ENCODE data around the gene BMF.
"Not testable (repeated sequence)": the region's sequence is repeated elsewhere in the genome, so short reads cannot be mapped to it uniquely, and the experiment has no call there.

The BMF gene

GRCh38 chr15:40108855-40109735, at the start of gene BMF:
BMF (minus strand) TSS chr15:40108879; CDS start chr15:40106086, 2,793 bp downstream.
- peak; percentile 93 for DNase-seq (ENCODE audit: low read depth, low spot score)

GRCh38 chr15:40157778-40158447, 49.2 kb upstream of the BMF start:
- DNase-seq (ENCODE audit: low read depth, low spot score), result no peak

DNA sequence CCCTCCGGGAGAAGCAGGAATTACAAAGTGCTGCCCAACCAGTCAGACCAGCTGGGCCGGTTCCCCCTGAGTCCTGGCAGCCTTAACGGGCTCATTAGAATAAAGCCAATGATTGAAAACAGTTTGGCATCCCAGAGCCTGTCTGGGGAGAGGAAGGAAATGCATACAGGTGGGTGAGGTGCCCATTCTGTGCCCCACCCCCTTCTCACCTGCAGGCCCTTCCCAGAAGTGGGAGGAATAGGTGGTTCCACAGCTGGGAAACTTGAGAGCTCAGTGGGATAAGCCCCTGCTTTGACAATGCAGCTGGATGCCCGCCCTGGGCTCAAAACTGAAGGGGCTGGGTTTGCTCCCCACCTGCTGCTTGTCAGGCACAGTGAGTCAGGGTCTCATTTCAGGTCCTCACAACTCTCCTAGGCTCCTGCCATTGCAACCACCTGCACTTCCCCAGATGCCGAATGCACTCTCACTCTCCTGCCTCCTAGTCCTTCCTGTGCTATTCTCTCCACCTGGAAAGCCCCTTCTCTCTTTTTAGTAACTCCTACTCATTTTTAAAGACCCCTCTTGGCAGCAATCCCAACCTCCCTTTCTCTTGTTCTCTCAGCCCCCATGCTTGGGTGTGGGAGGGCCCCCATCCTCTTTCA, 46.7 kb upstream of the BMF start:
- DNase-seq (ENCODE audit: low read depth, low spot score), result no peak

- not testable (repeated sequence) for DNase-seq (ENCODE audit: low read depth, low spot score)
Observed at GRCh38 chr15:40154821-40155220, 46.1 kb upstream of the BMF start.

GRCh38 chr15:40151991-40152390, 43.3 kb upstream of the BMF start:
- DNase-seq (ENCODE audit: low read depth, low spot score), result no peak

DNA sequence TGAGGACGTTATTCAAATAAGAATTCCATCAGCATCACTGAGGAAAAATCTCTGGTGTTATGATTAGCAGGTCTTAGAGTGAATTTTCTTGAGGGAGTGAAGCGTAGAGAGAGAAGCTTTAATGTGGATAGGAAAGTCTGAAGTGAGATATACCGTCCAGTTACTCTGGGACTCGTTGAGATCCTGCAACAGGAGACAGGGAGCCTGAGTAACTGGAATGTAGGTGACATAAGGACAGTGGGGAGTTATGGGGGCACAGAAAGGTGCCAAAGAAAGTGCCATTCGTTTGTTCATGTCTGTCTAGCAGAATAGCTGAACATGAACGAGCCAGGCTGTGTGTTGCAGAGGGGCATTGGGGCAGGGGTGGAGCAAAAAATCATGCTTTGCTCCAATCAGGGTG, 42.8 kb upstream of the BMF start:
- DNase-seq (ENCODE audit: low read depth, low spot score), result no peak

GRCh38 chr15:40150163-40150925, 41.7 kb upstream of the BMF start:
- DNase-seq (ENCODE audit: low read depth, low spot score), result no peak

DNA sequence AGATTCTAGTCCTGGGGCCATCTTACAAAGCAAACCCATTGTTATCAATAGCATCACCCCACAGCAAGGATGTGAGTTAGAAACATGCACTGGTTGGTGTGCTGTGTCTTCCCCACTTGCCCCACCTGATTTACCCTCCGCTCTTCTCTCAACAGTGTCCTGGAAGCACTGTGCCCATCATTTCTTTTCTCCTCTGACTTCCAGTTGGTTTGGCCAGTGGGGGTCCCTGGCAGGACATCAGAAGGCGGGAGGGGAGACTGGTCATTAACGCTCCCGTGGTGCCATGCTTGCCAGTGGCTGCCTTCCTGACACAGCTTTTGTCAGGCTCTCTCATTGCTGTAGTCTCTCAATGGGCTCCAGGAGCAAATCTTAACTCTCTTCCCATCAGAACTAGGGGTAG, 40.7 kb upstream of the BMF start:
- DNase-seq (ENCODE audit: low read depth, low spot score), result no peak

DNA sequence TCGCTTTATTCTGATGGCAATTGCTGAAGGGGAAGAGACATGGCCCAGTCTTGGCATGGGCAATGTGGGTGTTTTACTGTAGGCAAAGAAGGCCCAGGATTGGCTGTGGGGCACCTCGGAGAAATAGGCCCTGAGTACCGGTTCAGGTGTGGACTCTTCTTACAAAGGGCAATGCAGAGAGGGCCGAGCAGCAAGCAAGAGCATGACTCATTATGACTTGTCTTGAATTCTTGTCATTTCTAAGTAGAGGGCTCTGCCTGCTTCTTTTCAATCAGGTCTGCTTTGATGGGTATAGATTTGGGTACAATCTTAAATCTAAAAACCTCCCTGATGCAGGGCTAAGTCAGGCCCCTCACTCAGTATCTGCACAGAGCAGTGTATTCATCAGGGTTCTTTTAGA, 37.4 kb upstream of the BMF start:
- DNase-seq (ENCODE audit: low read depth, low spot score), result no peak

DNA sequence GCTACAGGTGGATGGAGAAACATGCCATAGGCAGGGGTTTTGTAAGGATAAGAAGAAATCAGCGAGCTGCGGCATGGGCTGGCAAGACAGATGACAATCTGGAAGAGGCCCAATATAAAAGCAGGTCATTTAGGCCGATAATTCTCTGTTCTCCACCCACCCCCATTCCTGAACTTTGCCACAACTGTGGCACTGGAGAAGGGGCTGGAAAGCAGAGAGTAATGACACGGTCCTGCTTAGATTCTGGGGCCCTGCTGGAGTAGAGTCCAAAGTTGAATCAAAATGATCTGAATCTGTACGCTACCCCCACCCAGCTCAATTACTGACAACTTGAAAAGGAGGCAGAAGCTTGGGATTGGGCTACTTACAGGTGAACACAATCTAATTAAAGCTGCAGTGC, 33.7 kb upstream of the BMF start:
- no peak for DNase-seq (ENCODE audit: low read depth, low spot score)

- not testable (repeated sequence) for DNase-seq (ENCODE audit: low read depth, low spot score)
Observed at GRCh38 chr15:40138201-40138570, 29.5 kb upstream of the BMF start.

DNA sequence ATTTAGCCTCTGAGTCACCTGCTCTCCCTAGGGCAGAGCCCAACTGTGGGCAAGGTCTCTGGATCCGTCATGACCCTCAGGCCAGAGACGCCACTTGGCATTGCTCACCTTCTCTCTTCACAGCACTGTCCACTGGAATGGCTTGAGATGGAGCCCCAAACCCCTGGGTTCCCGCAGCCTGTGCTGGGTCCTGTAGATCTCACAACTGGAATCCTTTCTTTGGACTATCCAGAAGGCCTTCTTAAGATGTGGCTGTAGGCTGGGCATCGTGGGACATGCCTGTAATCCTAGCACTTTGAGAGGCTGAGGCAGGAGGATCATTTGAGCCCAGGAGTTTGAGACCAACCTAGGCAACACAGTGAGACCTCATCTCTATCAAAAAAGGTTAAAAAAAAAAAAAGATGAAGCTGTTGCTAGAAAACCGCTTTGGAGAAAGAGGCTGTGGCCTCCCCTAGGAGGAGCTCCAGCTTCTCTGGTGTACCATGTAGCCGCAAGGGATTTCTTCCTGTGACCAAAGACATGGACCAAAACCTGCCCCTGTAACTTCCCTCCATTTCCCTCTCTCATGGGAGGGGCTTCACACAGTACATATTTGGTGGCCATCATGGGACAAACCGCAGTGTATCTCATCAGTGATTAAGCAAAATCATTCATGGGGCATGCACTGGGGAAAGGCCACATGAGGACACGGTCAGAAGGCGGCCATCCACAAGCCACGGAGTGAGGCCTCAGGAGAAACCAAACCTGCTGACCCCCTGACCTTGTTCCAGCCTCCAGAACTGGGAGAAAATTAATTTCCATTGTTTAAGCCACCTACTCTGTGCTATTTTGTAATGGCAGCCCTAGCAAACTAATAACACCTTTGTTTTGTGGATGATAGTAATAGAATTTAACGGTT, 28.9 kb upstream of the BMF start:
- DNase-seq (ENCODE audit: low read depth, low spot score), result no peak

GRCh38 chr15:40136470-40137302, 28.0 kb upstream of the BMF start:
- DNase-seq (ENCODE audit: low read depth, low spot score), result no peak

- not testable (repeated sequence) for DNase-seq (ENCODE audit: low read depth, low spot score)
Observed at GRCh38 chr15:40135846-40136450, 27.3 kb upstream of the BMF start.

DNA sequence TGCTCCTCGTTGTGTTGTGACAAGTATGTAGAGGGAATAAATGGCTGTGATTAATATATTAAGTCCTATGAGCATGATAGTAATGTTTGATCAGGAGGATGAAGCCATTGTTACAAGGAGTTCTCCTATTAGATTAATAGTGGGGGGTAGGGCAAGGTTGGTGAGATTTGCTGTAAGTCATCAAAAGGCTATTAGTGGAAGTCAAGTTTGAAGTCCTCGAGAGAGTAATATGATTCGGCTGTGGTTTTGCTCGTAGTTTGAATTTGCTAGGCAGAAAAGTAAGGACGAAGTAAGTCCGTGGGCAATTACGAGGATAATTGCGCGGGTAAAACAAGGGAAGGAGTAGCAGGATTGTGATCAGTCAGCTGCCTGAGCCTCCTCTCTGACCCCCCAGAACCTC, 26.2 kb upstream of the BMF start:
- no peak for DNase-seq (ENCODE audit: low read depth, low spot score)

DNA sequence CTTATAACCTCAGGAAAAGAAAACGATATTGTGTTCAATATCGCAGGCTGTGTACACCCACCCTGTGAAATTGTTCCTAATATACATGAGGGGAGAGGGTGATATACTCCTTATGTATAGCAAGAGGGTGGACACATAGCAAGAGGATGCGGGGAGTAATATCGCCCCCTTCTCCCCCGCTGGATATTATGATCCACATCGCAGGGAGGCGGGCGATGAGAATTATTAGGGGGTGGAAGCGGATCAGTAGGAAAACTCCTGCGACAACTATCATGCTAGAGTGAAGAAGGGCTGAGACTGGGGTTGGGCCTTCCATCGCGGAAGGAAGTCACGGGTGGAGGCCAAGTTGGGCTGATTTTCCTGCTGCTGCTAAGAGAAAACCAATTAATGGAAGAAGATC, 24.9 kb upstream of the BMF start:
- DNase-seq (ENCODE audit: low read depth, low spot score), result no peak

DNA sequence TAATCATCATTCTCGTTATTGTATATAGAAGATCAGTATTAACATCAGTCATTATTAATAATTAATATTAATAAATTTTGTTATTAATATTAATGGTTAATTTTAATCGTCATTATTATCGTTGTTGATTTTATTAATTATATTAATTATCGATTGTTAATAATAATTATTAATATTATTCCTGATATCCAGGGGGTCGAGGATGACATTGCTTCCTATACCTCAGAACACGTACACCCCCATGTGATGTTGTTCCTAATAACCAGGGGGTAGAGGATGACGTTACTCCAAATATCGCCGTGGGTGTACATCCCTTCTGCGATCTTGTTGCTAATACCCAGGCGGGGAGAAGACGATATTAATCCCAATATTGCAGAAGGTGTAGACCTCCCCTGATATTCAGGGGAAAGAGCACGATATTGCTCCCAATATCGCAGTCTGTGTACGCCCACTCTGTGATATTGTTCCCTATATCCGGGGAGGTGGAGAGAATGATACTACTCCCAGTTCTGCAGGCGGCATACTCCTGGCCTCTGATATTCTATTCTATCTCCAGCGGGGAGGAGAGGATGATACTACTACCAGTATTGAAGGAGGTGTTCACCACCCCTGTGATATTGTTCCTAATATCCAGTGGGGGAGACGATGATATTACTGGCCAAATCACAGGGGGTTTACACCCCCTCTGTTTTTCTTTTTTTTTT, 22.3 kb upstream of the BMF start:
- no peak for DNase-seq (ENCODE audit: low read depth, low spot score)

DNA sequence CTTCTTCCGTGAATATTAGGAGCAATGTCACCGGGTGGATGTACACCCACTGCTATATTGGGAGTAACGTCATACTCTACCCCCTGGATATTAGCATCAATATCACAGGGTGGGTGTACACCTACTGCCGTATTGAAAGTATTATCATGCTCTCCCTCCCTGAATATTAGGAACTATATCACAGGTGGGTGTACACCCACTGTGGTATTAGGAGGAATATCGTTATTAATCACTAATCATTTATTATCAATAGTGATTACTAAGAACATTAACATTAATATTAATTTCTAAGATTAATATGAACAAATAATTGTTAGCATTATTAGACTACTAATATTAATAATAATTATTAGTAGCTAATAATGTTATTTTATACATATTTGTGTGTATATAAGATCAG, 21.4 kb upstream of the BMF start:
- no peak for DNase-seq (ENCODE audit: low read depth, low spot score)

Data from activated CD4-positive, CD25-positive, alpha-beta regulatory T cell treated with anti-CD3 and anti-CD28 coated beads, Interleukin-2, amount 50 U/mL, for 16 hours (primary cell).